ENCODE results near the gene C1S. TPM values are rescaled to one million over a fixed set of nuclear protein-coding genes. Genes with fewer than 3 reads are reported as not detected.
"Not testable (repeated sequence)": the region's sequence is repeated elsewhere in the genome, so short reads cannot be mapped to it uniquely, and the experiment has no call there.

Gene C1S
- 15.3 and 16.3 TPM in 2 replicates for total RNA-seq (2014; rRNA removed; shearing (Covaris generic))

GRCh38 chr12:7060353-7060954 lies at the start of gene C1S:
TSS of gene C1S (plus strand) at chr12:7060718. CDS start at chr12:7061913, 1,195 bp downstream.
- DNase-seq (ENCODE audit: low read depth): peak; percentile 89

- not testable (repeated sequence) for DNase-seq (ENCODE audit: low read depth)
Measured at GRCh38 chr12:7011398-7011797, 49.1 kb upstream of the C1S start.

DNA sequence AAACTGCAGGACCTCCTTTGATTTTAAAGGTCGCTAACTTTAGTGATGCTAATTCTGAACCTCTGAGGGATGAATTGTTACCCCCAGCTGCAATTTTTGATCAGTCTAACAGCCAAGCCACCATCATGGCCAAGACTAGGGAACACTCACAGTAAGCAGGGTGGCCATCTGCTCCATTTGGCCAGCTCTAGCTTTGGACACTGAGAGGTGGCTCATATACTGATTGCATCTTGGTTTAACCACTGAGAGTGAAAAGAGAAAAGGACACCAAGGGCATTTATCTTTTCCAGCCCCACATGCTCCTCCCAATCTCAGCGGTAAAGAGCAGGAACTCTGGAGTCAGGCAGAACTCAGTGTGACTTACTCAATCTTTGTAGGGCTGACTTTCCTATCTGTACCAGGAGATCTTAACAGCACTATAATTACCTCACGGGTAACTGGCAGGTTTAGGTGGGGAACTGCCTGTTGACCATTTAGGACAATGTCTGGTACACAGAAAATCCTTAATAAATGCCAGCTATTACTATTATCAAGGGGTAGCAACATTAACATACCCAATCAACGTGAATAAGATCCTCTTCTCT lies 48.4 kb upstream of the C1S start:
- no peak for DNase-seq (ENCODE audit: low read depth)

DNA sequence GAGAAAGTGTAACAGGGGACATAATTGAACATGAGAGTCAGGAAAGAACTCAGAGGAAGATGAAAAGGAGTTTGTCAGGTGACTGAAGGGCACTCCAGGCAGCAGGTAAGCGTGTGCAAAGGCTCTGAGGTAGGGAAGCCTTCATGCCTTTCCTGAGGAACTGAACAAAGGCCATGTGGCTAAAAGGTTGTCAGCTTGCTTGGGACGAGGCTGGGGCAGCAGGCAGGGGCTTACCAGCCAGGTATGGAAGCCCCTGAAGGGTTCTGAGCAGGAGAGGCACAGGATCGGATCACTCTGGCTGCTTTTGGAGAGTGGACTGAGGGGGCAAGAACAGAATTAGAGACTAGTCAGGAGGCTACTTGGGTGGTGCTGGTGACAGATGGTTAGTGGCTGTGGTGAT lies 47.4 kb upstream of the C1S start:
- no peak for DNase-seq (ENCODE audit: low read depth)

GRCh38 chr12:7015555-7016370 lies 44.8 kb upstream of the C1S start:
- DNase-seq (ENCODE audit: low read depth): no peak

DNA sequence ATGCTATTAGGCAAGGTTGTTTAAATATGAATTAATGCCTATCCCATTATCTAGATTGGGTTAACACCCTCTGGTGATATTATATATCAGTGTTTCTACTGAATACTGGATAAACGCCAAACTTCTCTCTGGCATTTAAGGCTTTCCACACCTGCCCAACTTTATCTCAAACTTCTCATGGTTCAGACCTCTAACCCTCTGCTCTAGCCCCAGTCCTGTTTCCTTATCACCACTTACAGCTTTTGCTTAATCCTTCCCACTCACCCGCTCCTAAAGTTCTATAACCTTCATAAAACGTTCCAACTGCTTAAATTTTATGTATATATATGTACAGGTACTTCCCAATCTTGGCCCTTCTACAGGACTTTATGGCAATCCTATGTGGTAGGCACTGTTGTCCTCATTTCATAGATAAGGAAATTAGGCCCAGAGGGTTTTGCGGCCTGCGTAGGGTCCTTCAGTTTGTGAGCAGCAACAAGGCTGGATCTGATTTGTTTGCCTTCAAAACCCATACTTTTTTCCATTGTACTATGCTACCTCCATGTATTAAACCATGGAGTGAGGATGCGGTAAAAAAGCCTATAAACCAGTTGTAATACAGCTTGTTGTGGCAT lies 43.5 kb upstream of the C1S start:
- no peak for DNase-seq (ENCODE audit: low read depth)

GRCh38 chr12:7017870-7018349 lies 42.6 kb upstream of the C1S start:
- peak; percentile 33 for DNase-seq (ENCODE audit: low read depth)

DNA sequence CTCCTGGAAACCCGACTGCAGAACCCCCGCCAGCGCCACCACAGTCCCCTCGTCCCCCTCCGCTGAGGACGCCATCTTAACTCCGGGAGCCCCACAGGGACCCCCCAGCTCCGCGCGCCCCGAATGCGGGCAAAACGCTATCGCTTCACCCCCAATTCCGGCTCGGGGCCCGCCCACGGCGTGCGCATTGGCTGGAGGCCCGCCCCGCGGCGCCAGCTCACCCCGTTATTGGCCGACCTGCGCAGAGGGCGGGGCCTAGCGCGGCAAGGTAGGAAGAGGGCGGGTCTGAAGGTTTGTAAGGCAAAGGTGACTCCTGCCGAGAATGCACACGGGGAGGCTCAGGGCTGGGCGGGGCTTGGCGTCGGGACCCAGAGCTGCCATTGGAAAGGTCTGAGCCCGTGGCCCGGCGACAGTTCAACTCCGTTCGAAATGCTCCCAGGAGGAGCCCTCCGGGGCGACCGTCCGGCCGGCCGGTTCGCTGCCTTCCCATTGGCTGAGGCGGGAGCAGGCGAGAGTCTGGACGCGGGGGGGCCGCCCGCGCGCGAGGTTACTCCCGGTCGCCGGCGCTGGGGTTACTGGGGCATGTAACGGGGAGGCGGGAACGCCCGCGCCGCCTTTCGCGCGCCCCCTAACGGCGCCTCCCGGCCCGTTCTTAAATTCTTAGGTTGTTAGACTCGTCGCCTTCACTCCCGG lies 42.0 kb upstream of the C1S start, which contains the start of gene LPCAT3:
Gene LPCAT3 (minus strand): TSS at position 127 of the 693 bp plus-strand sequence. CDS start 52 bp downstream, at position 75.
- peak; percentile 91 for DNase-seq (ENCODE audit: low read depth)

DNA sequence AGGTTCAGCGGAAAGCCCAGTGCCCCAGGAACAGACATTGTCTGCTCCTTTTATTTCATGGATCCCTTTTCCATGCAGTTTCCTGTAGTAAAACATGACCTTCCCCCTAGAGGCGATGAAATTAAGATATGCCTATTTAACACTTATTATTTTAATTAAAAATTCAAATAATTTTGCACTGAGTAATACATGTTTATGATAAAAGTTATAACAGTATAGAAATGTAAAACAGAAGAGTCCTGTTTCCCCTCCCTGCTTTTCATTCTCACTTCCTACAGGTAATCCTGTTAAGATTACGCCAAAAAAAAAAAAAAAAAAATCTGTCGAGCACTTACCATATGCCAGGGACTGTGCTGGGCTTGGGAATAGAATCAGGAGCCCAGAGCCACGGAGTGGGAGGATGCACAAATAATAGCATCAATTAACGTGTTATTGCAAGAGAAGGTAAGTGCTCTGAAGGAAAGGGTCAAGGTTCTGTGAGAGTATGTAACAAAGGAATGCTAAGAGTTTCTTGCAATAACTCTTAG lies 41.4 kb upstream of the C1S start:
- no peak for DNase-seq (ENCODE audit: low read depth)

DNA sequence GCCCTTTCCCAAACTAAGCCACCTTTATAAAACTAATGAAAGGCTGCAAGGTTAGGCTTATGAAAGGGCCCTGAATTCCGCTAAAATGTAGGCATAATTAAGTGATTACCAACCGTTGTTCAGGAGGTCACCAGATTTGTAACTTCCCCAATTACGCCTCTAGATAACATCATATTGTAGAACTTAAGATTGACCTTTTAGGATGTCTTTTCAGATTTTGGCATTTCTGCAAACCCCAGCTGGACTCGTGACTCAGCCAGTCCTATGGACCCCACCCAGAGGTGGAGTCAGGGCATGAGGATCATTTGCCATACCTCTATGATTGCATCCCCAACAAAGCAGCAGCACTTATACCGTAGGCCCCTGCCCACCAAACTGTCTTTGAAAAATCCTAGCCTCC lies 38.6 kb upstream of the C1S start:
- no peak for DNase-seq (ENCODE audit: low read depth)

GRCh38 chr12:7023114-7023513 lies 37.4 kb upstream of the C1S start:
- DNase-seq (ENCODE audit: low read depth): no peak

DNA sequence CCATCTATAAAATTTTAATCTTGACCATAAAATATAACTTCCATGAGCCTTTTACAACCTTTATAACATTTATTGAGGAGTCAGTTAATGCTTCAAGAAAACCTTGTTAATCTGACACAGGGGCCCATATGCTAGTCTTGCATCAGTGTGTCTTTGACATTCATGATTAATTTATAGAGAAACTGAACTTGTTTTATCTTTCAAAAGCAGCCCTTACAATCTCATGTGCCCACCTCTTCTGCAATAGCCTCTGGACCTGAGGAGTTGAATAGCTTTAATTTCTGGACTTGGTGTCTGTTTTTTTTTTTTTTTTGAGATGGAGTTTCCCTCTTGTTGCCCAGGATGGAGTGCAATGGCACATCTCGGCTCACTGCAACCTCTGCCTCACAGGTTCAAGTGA lies 33.7 kb upstream of the C1S start:
- DNase-seq (ENCODE audit: low read depth): no peak

DNA sequence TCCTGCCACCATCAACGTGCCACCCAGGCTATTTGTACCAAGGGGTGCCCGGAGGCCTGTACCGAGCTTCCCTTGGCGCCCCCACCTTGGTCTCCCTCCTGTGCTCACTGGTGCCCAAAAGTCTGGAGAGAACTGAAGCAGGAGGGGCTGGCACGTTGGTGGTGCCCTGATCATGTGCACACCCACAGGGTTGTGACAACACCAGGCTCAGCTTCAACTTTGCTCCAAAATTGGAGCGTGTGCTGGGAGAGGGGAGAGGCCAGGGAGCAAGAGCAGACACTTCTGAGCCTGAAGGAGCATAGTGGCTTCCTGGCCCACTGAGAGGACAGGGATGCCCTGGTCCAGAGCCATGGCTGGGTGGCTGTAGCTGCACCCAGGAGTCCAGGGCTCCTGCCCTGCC lies 29.2 kb upstream of the C1S start:
- no peak for DNase-seq (ENCODE audit: low read depth)

GRCh38 chr12:7032990-7033389 lies 27.5 kb upstream of the C1S start:
- DNase-seq (ENCODE audit: low read depth): no peak

GRCh38 chr12:7034464-7034863 lies 26.1 kb upstream of the C1S start:
- DNase-seq (ENCODE audit: low read depth): no peak

DNA sequence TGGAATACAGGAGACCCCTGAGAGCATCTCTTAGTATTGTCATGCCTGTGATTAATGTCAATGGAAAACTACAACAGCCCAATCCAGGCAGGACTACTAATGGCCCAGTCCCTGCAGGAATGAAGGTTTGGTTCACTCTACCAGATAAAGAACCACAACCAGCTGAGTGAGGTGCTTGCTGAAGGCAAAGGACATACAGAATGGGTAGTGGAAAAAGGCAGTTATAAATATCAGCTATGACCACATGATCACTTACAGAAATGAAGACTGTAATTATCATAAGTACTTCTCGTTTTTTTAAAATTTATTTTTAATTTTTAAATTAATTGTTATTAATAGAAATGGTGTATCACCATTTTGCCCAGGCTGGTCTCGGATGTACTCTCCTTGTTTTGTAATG lies 25.1 kb upstream of the C1S start:
- DNase-seq (ENCODE audit: low read depth): no peak

DNA sequence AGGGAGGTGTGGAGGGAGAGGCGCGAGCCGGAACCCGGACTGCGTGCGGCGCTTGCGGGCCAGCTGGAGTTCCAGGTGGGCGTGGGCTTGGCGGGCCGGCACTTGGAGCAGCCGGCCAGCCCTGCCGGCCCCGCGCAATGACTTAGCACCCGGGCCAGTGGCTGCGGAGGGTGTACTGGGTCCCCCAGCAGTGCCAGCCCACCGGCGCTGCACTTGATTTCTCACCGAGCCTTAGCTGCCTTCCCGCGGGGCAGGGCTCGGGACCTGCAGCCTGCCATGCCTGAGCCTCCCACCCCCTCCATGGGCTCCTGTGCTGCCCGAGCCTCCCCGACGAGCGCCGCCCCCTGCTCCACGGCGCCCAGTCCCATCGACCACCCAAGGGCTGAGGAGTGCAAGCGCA lies 23.1 kb upstream of the C1S start:
- DNase-seq (ENCODE audit: low read depth): not testable (repeated sequence)

- DNase-seq (ENCODE audit: low read depth): no peak
Measured at GRCh38 chr12:7038591-7038990, 21.9 kb upstream of the C1S start.

GRCh38 chr12:7039403-7039802 lies 21.1 kb upstream of the C1S start:
- DNase-seq (ENCODE audit: low read depth): no peak

- DNase-seq (ENCODE audit: low read depth): peak; percentile 52
Measured at GRCh38 chr12:7042842-7043241, 17.7 kb upstream of the C1S start.

- no peak for DNase-seq (ENCODE audit: low read depth)
Measured at GRCh38 chr12:7045913-7046312, 14.6 kb upstream of the C1S start.
